HepG2 (cell line): ENCODE results near the gene TECTA. TPM values are rescaled to one million over a fixed set of nuclear protein-coding genes. Genes with fewer than 3 reads are reported as not detected.

Experiments used
- HMGXB3 ChIP-seq: sonication (generic); formaldehyde crosslinking; IDR thresholded peaks from 2 replicates; pipeline ENCODE4 v1.4.0; 2020; ENCODE audit warnings: missing genetic modification reagents, borderline replicate concordance
- ISL2 ChIP-seq: sonication (generic); formaldehyde crosslinking; IDR thresholded peaks from 2 replicates; pipeline ENCODE4 v1.5.0; 2020; ENCODE audit warnings: missing genetic modification reagents
- KLF6 ChIP-seq: IDR thresholded peaks from 2 replicates; pipeline ENCODE4 v1.8.0; 2016; ENCODE audit warnings: missing biosample characterization, missing genetic modification reagents
- KMT2B ChIP-seq: IDR thresholded peaks from 2 replicates; pipeline ENCODE4 v1.6.1; 2016; ENCODE audit warnings: missing genetic modification reagents, missing compliant biosample characterization
- MTA1 ChIP-seq: sonication (generic); formaldehyde crosslinking; IDR thresholded peaks from 2 replicates; pipeline ENCODE4 v1.4.0; 2020; ENCODE audit warnings: missing genetic modification reagents, mild to moderate bottlenecking, borderline replicate concordance
- PHF21A ChIP-seq: sonication (generic); formaldehyde crosslinking; IDR thresholded peaks from 2 replicates; pipeline ENCODE4 v1.5.0; 2020; ENCODE audit warnings: mild to moderate bottlenecking, missing genetic modification reagents
- PITX1 ChIP-seq: sonication (generic); formaldehyde crosslinking; IDR thresholded peaks from 2 replicates; pipeline ENCODE4 v1.5.1; 2020; ENCODE audit warnings: mild to moderate bottlenecking, missing genetic modification reagents
- ZNF501 ChIP-seq: sonication (generic); formaldehyde crosslinking; IDR thresholded peaks from 2 replicates; pipeline ENCODE4 v1.5.1; 2020; ENCODE audit warnings: mild to moderate bottlenecking, moderate library complexity, missing genetic modification reagents
- ZNF550 ChIP-seq: sonication (generic); formaldehyde crosslinking; IDR thresholded peaks from 2 replicates; pipeline ENCODE4 v1.4.0; 2020; ENCODE audit warnings: mild to moderate bottlenecking, missing genetic modification reagents, borderline replicate concordance
- ZNF597 ChIP-seq: sonication (generic); formaldehyde crosslinking; IDR thresholded peaks from 2 replicates; pipeline ENCODE4 v1.5.0; 2020; ENCODE audit warnings: missing genetic modification reagents
- ZNF704 ChIP-seq: sonication (generic); formaldehyde crosslinking; IDR thresholded peaks from 2 replicates; pipeline ENCODE4 v1.8.1; 2023; ENCODE audit warnings: mild to moderate bottlenecking, inconsistent platforms, moderate library complexity, missing genetic modification reagents, borderline replicate concordance
- polyA plus RNA-seq, 8 experiments: library from polyadenylated mRNA; depleted of rRNA in 3 of 8; stranded (reverse) in 7 of 8; unstranded in 1 of 8; fragments of >200 nt; fragmentation: Illumina TruSeq in 4 of 8; extraction: Trizol in 4 of 8; gene quantifications; 2 replicates each; pipeline versions ENCODE4 v1.2.1 to v1.2.3, GENCODE V29; 2011 to 2016; ENCODE audit warnings: low read depth in 4 of 8, missing spikeins in 1 of 8, mixed read lengths in 1 of 8; ENCODE audit not compliant: insufficient read depth in 1 of 8
- total RNA-seq, 5 experiments: library from RNA; depleted of rRNA; stranded (reverse); fragments of >200 nt; fragmentation: Illumina TruSeq; extraction: Trizol; gene quantifications; 2 replicates each; pipeline ENCODE4 v1.2.3, GENCODE V29; 2016; ENCODE audit warnings: low read depth in 1 of 5
- TF ChIP-seq, protein P1 (sequence below): IDR thresholded peaks from 2 replicates; pipeline ENCODE4 v1.6.1; 2018; ENCODE audit warnings: missing genetic modification reagents, mild to moderate bottlenecking, missing compliant biosample characterization

Gene TECTA
- total and polyA plus RNA-seq, 2 of the 13 experiments (the other 11 are each of a cell fraction or from before 2014, with no cell fraction given) = 0.04 to 0.17 TPM

DNA sequence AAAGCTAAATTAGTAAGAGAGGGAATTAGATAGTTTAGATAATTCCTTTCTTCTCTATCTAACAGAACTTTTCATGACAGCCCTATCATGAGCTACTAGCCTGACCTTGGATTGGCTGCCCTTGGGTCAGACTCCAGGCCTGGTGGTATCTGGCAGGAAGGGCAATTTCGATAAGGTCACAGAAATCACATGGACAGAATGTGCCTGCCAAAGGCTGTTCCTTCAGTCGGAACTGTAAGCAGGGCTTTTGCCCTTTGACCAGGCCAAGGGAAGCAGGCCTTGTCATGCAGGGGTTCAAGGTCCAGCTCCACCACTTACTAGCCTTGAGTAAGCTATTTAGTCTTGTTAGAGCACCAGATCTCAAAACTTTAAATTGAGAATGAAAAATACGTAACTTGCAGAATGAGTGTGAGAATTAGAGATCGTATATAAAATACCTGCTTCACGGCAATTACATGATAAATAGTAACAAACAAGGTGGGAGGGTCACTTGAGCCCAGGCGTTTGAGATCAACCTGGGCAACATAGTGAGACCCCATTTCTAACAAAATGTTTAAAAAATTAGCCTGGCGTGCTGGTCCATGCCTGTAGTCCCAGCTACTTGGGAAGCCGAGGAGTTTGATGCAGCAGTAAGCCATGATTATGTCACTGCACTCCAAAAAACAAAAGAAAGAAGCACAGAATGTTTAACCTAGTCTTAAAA is 130.7 kb downstream of the TECTA start (continued):
- TF ChIP-seq, protein P1, sequence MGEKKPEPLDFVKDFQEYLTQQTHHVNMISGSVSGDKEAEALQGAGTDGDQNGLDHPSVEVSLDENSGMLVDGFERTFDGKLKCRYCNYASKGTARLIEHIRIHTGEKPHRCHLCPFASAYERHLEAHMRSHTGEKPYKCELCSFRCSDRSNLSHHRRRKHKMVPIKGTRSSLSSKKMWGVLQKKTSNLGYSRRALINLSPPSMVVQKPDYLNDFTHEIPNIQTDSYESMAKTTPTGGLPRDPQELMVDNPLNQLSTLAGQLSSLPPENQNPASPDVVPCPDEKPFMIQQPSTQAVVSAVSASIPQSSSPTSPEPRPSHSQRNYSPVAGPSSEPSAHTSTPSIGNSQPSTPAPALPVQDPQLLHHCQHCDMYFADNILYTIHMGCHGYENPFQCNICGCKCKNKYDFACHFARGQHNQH (CRISPR knock-in tag) = peak; percentile 71; the same call in 1 of the 2 replicates
- TF ChIP-seq KMT2B (CRISPR knock-in tag) = no peak
- TF ChIP-seq ZNF550 (CRISPR knock-in tag) = no peak
- TF ChIP-seq ZNF704 (CRISPR knock-in tag) = no peak
- no peak for TF ChIP-seq ISL2 (CRISPR knock-in tag)
- peak; percentile 48; the same call in 1 of the 2 replicates for TF ChIP-seq ZNF501 (CRISPR knock-in tag)
- TF ChIP-seq HMGXB3 = 0 out of 2 replicates have a peak, but pooled peaks have one; percentile 38
- no peak for TF ChIP-seq KLF6 (CRISPR knock-in tag)
- TF ChIP-seq PHF21A (CRISPR knock-in tag) = no peak
- 0 out of 2 replicates have a peak, but pooled peaks have one; percentile 37 for TF ChIP-seq MTA1 (CRISPR knock-in tag)
- TF ChIP-seq PITX1 (CRISPR knock-in tag) = peak; percentile 40; the same call in 1 of the 2 replicates
- no peak for TF ChIP-seq ZNF597 (CRISPR knock-in tag)
